HEK293 (cell line): ENCODE measurements around the gene RNASEH2A.

Source experiments
- BCL11B ChIP-seq: fragments of 450-650 bp; formaldehyde crosslinking; IDR thresholded peaks from 2 replicates; pipeline ENCODE4 v1.5.1; 2016; ENCODE audit warnings: low read depth, missing biosample characterization, missing genetic modification characterization
- GLI4 ChIP-seq: fragments of 450-650 bp; formaldehyde crosslinking; IDR thresholded peaks from 2 replicates; pipeline ENCODE4 v1.5.1; 2016; ENCODE audit warnings: missing biosample characterization, missing genetic modification characterization
- HOXD13 ChIP-seq: sonication (generic); formaldehyde crosslinking; IDR thresholded peaks from 2 replicates; pipeline ENCODE4 v1.8.0; 2022; ENCODE audit warnings: missing genetic modification reagents, borderline replicate concordance
- KLF1 ChIP-seq: fragments of 450-650 bp; formaldehyde crosslinking; IDR thresholded peaks from 2 replicates; pipeline ENCODE4 v1.5.1; 2016; ENCODE audit warnings: missing biosample characterization, missing genetic modification characterization
- KLF16 ChIP-seq: fragments of 450-650 bp; formaldehyde crosslinking; IDR thresholded peaks from 2 replicates; pipeline ENCODE4 v1.5.1; 2017; ENCODE audit warnings: missing biosample characterization, missing genetic modification characterization
- SETDB1 ChIP-seq: IDR thresholded peaks from one replicate; pipeline ENCODE4 v1.6.1; 2017; ENCODE audit warnings: mild to moderate bottlenecking, low read length, moderate library complexity, mixed read lengths; ENCODE audit not compliant: insufficient read length
- YY2 ChIP-seq: fragments of 450-650 bp; formaldehyde crosslinking; IDR thresholded peaks from 2 replicates; pipeline ENCODE4 v1.5.1; 2016; ENCODE audit warnings: missing biosample characterization, missing genetic modification characterization
- ZBTB1 ChIP-seq: fragments of 450-650 bp; formaldehyde crosslinking; IDR thresholded peaks from 2 replicates; pipeline ENCODE4 v1.5.1; 2016; ENCODE audit warnings: missing biosample characterization, missing genetic modification characterization
- ZNF16 ChIP-seq: fragments of 450-650 bp; formaldehyde crosslinking; IDR thresholded peaks from 2 replicates; pipeline ENCODE4 v1.5.1; 2016; ENCODE audit warnings: low read depth, missing biosample characterization, missing genetic modification characterization
- ZNF202 ChIP-seq: fragments of 450-650 bp; formaldehyde crosslinking; IDR thresholded peaks from 2 replicates; pipeline ENCODE4 v1.5.1; 2016; ENCODE audit warnings: missing biosample characterization, missing genetic modification characterization, borderline replicate concordance
- ZNF24 ChIP-seq: fragments of 450-650 bp; formaldehyde crosslinking; IDR thresholded peaks from 2 replicates; pipeline ENCODE4 v1.5.1; 2016; ENCODE audit warnings: missing biosample characterization, missing genetic modification characterization
- ZNF248 ChIP-seq: fragments of 450-650 bp; formaldehyde crosslinking; IDR thresholded peaks from 2 replicates; pipeline ENCODE4 v1.5.1; 2017; ENCODE audit warnings: missing biosample characterization, missing genetic modification characterization
- ZNF302 ChIP-seq: fragments of 450-650 bp; formaldehyde crosslinking; IDR thresholded peaks from 2 replicates; pipeline ENCODE4 v1.5.1; 2016; ENCODE audit warnings: missing biosample characterization, missing genetic modification characterization, low read depth
- ZNF335 ChIP-seq: fragments of 450-650 bp; formaldehyde crosslinking; conservative IDR thresholded peaks from 2 replicates; pipeline ENCODE4 v1.5.1; 2016; ENCODE audit warnings: missing biosample characterization, missing genetic modification characterization
- ZNF366 ChIP-seq: fragments of 450-650 bp; formaldehyde crosslinking; conservative IDR thresholded peaks from 2 replicates; pipeline ENCODE4 v1.5.1; 2016; ENCODE audit warnings: missing biosample characterization, missing genetic modification characterization
- ZNF423 ChIP-seq: fragments of 450-650 bp; formaldehyde crosslinking; IDR thresholded peaks from 2 replicates; pipeline ENCODE4 v1.5.1; 2016; ENCODE audit warnings: missing biosample characterization, missing genetic modification characterization
- ZNF426 ChIP-seq: fragments of 450-650 bp; formaldehyde crosslinking; IDR thresholded peaks from 2 replicates; pipeline ENCODE4 v1.5.1; 2017; ENCODE audit warnings: missing biosample characterization, missing genetic modification characterization, mild to moderate bottlenecking, inconsistent platforms, moderate library complexity
- ZNF521 ChIP-seq: fragments of 450-650 bp; formaldehyde crosslinking; IDR thresholded peaks from 2 replicates; pipeline ENCODE4 v1.5.1; 2017; ENCODE audit warnings: missing biosample characterization, mild to moderate bottlenecking, missing genetic modification characterization
- ZNF544 ChIP-seq: fragments of 450-650 bp; formaldehyde crosslinking; IDR thresholded peaks from 2 replicates; pipeline ENCODE4 v1.5.0; 2017; ENCODE audit warnings: missing biosample characterization, missing genetic modification characterization
- ZNF571 ChIP-seq: fragments of 450-650 bp; formaldehyde crosslinking; IDR thresholded peaks from 2 replicates; pipeline ENCODE4 v1.5.0; 2017; ENCODE audit warnings: missing biosample characterization, missing genetic modification characterization
- ZNF791 ChIP-seq: fragments of 450-650 bp; formaldehyde crosslinking; IDR thresholded peaks from 2 replicates; pipeline ENCODE4 v1.5.1; 2016; ENCODE audit warnings: missing biosample characterization, missing genetic modification characterization
- ZNF843 ChIP-seq: fragments of 450-650 bp; formaldehyde crosslinking; IDR thresholded peaks from 2 replicates; pipeline ENCODE4 v1.5.1; 2016; ENCODE audit warnings: missing biosample characterization, missing genetic modification characterization
- TF ChIP-seq, protein P1 (sequence below): fragments of 450-650 bp; formaldehyde crosslinking; IDR thresholded peaks from 2 replicates; pipeline ENCODE4 v1.5.1; 2016; ENCODE audit warnings: missing biosample characterization, missing genetic modification characterization
- TF ChIP-seq, protein P2 (sequence below): fragments of 450-650 bp; formaldehyde crosslinking; IDR thresholded peaks from 2 replicates; pipeline ENCODE4 v1.5.1; 2017; ENCODE audit warnings: missing biosample characterization, missing genetic modification characterization
- TF ChIP-seq, protein P3 (sequence below): fragments of 450-650 bp; formaldehyde crosslinking; IDR thresholded peaks from 2 replicates; pipeline ENCODE4 v1.5.1; 2016; ENCODE audit warnings: missing biosample characterization, missing genetic modification characterization
- TF ChIP-seq, protein P4 (sequence below): fragments of 450-650 bp; formaldehyde crosslinking; IDR thresholded peaks from 2 replicates; pipeline ENCODE4 v1.5.1; 2016; ENCODE audit warnings: missing biosample characterization, missing genetic modification characterization, low read depth
- TF ChIP-seq, protein P5 (sequence below): fragments of 450-650 bp; formaldehyde crosslinking; IDR thresholded peaks from 2 replicates; pipeline ENCODE4 v1.5.1; 2016; ENCODE audit warnings: missing biosample characterization, missing genetic modification characterization
- TF ChIP-seq, protein P6 (sequence below): fragments of 450-650 bp; formaldehyde crosslinking; IDR thresholded peaks from 2 replicates; pipeline ENCODE4 v1.5.1; 2016; ENCODE audit warnings: missing biosample characterization, missing genetic modification characterization
- TF ChIP-seq, protein P7 (sequence below): fragments of 450-650 bp; formaldehyde crosslinking; IDR thresholded peaks from 2 replicates; pipeline ENCODE4 v1.5.1; 2016; ENCODE audit warnings: missing biosample characterization, missing genetic modification characterization

RNASEH2A gene

DNA sequence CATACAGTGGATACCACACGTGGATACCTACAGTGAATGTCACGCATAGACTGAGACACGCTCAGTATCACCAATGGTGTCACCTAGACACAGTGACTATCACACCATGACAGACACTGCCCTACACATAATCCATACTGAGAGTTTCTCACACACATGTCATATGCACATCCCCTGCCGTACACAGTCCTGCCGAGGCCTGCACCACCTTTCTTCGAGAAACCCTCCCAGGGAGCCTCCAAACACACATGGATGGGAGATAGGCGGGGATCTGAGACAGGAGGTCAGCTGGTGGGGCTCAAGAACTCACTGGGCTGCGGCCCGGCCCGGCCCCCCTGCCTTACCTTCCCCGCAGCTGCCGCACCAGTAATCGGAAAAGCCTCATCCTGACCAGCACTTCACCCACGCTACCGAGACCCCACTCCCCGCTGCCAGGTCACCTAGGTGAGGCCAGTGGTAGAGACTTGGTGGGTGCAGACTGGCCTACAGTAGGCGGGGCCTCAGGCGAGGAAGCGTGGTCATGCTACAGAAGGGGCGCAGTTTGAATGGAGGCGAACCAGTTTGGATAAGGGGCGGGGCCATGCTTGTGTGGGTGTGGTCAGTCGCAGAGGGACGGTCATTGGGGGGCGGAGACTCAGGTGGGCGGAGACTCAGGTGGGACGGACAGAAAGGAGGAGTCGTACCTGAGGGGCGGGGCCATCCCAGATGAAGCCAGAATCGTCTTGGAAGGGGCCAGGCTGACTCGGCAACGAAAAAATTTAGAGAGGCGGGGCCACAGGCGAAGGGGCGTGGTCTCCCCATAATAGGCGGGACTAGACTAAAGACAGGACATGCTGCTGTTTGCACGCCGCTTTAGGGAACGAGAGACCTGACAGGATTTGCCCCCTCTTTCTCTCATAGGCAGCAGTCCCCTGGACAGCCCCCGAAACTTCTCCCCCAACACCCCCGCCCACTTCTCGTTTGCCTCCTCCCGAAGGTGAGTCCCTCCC, 34.0 kb downstream of the RNASEH2A start (continued):
- TF ChIP-seq, protein P1, sequence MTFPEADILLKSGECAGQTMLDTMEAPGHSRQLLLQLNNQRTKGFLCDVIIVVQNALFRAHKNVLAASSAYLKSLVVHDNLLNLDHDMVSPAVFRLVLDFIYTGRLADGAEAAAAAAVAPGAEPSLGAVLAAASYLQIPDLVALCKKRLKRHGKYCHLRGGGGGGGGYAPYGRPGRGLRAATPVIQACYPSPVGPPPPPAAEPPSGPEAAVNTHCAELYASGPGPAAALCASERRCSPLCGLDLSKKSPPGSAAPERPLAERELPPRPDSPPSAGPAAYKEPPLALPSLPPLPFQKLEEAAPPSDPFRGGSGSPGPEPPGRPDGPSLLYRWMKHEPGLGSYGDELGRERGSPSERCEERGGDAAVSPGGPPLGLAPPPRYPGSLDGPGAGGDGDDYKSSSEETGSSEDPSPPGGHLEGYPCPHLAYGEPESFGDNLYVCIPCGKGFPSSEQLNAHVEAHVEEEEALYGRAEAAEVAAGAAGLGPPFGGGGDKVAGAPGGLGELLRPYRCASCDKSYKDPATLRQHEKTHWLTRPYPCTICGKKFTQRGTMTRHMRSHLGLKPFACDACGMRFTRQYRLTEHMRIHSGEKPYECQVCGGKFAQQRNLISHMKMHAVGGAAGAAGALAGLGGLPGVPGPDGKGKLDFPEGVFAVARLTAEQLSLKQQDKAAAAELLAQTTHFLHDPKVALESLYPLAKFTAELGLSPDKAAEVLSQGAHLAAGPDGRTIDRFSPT, result no peak
- TF ChIP-seq BCL11B, result no peak
- no peak for TF ChIP-seq ZNF791 (tag by site-specific recombination)
- TF ChIP-seq, protein P2, sequence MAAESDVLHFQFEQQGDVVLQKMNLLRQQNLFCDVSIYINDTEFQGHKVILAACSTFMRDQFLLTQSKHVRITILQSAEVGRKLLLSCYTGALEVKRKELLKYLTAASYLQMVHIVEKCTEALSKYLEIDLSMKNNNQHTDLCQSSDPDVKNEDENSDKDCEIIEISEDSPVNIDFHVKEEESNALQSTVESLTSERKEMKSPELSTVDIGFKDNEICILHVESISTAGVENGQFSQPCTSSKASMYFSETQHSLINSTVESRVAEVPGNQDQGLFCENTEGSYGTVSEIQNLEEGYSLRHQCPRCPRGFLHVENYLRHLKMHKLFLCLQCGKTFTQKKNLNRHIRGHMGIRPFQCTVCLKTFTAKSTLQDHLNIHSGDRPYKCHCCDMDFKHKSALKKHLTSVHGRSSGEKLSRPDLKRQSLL (tag by site-specific recombination), result no peak
- no peak for TF ChIP-seq ZBTB1 (tag by site-specific recombination)
- TF ChIP-seq ZNF366, result no peak
- no peak for TF ChIP-seq ZNF302 (tag by site-specific recombination)
- TF ChIP-seq KLF16 (tag by site-specific recombination), result 0 out of 2 replicates have a peak, but pooled peaks have one; percentile 21
- no peak for TF ChIP-seq YY2
- peak; percentile 94 for TF ChIP-seq KLF1 (tag by site-specific recombination)
- TF ChIP-seq SETDB1, result no peak
- TF ChIP-seq ZNF423 (tag by site-specific recombination), result no peak
- TF ChIP-seq ZNF16 (tag by site-specific recombination), result no peak
- TF ChIP-seq, protein P3, sequence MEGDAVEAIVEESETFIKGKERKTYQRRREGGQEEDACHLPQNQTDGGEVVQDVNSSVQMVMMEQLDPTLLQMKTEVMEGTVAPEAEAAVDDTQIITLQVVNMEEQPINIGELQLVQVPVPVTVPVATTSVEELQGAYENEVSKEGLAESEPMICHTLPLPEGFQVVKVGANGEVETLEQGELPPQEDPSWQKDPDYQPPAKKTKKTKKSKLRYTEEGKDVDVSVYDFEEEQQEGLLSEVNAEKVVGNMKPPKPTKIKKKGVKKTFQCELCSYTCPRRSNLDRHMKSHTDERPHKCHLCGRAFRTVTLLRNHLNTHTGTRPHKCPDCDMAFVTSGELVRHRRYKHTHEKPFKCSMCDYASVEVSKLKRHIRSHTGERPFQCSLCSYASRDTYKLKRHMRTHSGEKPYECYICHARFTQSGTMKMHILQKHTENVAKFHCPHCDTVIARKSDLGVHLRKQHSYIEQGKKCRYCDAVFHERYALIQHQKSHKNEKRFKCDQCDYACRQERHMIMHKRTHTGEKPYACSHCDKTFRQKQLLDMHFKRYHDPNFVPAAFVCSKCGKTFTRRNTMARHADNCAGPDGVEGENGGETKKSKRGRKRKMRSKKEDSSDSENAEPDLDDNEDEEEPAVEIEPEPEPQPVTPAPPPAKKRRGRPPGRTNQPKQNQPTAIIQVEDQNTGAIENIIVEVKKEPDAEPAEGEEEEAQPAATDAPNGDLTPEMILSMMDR (tag by site-specific recombination), result no peak
- no peak for TF ChIP-seq ZNF843
- TF ChIP-seq ZNF202, result no peak
- no peak for TF ChIP-seq ZNF426 (tag by site-specific recombination)
- no peak for TF ChIP-seq ZNF521 (tag by site-specific recombination)
- no peak for TF ChIP-seq ZNF24 (tag by site-specific recombination)
- TF ChIP-seq, protein P4, sequence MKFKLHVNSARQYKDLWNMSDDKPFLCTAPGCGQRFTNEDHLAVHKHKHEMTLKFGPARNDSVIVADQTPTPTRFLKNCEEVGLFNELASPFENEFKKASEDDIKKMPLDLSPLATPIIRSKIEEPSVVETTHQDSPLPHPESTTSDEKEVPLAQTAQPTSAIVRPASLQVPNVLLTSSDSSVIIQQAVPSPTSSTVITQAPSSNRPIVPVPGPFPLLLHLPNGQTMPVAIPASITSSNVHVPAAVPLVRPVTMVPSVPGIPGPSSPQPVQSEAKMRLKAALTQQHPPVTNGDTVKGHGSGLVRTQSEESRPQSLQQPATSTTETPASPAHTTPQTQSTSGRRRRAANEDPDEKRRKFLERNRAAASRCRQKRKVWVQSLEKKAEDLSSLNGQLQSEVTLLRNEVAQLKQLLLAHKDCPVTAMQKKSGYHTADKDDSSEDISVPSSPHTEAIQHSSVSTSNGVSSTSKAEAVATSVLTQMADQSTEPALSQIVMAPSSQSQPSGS (tag by site-specific recombination), result no peak
- TF ChIP-seq, protein P5, sequence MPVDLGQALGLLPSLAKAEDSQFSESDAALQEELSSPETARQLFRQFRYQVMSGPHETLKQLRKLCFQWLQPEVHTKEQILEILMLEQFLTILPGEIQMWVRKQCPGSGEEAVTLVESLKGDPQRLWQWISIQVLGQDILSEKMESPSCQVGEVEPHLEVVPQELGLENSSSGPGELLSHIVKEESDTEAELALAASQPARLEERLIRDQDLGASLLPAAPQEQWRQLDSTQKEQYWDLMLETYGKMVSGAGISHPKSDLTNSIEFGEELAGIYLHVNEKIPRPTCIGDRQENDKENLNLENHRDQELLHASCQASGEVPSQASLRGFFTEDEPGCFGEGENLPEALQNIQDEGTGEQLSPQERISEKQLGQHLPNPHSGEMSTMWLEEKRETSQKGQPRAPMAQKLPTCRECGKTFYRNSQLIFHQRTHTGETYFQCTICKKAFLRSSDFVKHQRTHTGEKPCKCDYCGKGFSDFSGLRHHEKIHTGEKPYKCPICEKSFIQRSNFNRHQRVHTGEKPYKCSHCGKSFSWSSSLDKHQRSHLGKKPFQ (tag by site-specific recombination), result no peak
- TF ChIP-seq ZNF335, result no peak
- no peak for TF ChIP-seq GLI4
- TF ChIP-seq ZNF571 (tag by site-specific recombination), result no peak
- no peak for TF ChIP-seq ZNF544 (tag by site-specific recombination)
- TF ChIP-seq, protein P6, sequence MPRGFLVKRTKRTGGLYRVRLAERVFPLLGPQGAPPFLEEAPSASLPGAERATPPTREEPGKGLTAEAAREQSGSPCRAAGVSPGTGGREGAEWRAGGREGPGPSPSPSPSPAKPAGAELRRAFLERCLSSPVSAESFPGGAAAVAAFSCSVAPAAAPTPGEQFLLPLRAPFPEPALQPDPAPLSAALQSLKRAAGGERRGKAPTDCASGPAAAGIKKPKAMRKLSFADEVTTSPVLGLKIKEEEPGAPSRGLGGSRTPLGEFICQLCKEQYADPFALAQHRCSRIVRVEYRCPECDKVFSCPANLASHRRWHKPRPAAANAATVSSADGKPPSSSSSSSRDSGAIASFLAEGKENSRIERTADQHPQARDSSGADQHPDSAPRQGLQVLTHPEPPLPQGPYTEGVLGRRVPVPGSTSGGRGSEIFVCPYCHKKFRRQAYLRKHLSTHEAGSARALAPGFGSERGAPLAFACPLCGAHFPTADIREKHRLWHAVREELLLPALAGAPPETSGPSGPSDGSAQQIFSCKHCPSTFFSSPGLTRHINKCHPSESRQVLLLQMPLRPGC (tag by site-specific recombination), result no peak
- TF ChIP-seq ZNF248 (tag by site-specific recombination), result no peak
- TF ChIP-seq, protein P7, sequence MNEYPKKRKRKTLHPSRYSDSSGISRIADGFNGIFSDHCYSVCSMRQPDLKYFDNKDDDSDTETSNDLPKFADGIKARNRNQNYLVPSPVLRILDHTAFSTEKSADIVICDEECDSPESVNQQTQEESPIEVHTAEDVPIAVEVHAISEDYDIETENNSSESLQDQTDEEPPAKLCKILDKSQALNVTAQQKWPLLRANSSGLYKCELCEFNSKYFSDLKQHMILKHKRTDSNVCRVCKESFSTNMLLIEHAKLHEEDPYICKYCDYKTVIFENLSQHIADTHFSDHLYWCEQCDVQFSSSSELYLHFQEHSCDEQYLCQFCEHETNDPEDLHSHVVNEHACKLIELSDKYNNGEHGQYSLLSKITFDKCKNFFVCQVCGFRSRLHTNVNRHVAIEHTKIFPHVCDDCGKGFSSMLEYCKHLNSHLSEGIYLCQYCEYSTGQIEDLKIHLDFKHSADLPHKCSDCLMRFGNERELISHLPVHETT (tag by site-specific recombination), result no peak
- no peak for TF ChIP-seq HOXD13 (CRISPR knock-in tag)
